BE2C (cell line): Measurements from ENCODE around the gene B4GALT4.

Source experiments
- DNase-seq: peaks from one replicate; pipeline ENCODE4 v3.0.0-alpha.2; 2020
- H3K27me3 ChIP-seq: fragments of 250-450 bp; sonication (Bioruptor Pico); 2 replicates; pipeline ENCODE4 v1.5.1; 2020; ENCODE audit warnings: mild to moderate bottlenecking
- H3K36me3 ChIP-seq: fragments of 250-450 bp; sonication (Bioruptor Pico); 2 replicates; pipeline ENCODE4 v1.5.1; 2020; ENCODE audit warnings: mild to moderate bottlenecking
- H3K4me1 ChIP-seq: fragments of 250-450 bp; sonication (Bioruptor Pico); 2 replicates; pipeline ENCODE4 v1.5.1; 2020
- H3K4me3 ChIP-seq: 2 replicates; pipeline ENCODE4 v1.5.1; 2011; ENCODE audit warnings: low read depth, low read length
- H3K9me3 ChIP-seq: fragments of 250-450 bp; sonication (Bioruptor Pico); 2 replicates; pipeline ENCODE4 v1.5.1; 2020
- TF ChIP-seq, protein P1 (sequence below): IDR thresholded peaks from 2 replicates; pipeline ENCODE4 v1.5.1; 2012; ENCODE audit warnings: mild to moderate bottlenecking, low read depth, low read length

The B4GALT4 gene

DNA sequence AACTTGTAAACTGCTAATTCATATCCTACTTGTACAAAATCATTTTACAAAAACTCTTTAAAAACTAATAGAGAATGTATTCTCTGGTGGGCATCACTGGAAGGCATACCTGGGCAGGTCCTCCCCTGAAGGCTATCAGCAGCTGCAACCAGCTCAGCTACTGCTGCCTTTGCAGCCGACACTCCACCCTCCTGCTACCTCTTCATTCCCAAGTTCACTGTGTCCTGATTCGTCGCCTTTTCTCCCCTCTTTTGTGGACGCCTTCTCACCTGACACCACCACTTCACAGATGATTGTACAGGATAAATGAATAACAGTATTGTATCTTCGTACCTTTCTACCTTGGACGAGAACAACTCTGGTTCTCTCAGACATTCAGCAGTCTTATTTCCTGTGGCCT lies 28.9 kb downstream of the B4GALT4 start:
- Histone ChIP-seq H3K36me3 (peaks cover 9% of the 10 kb centered on the region; the same call in 1 of the 2 replicates), H3K27me3 (no peaks in the 10 kb centered on the region), H3K4me1 (no peaks in the 10 kb centered on the region), H3K9me3 (no peaks in the 10 kb centered on the region), H3K4me3 (no peak overlapping the region)
- TF ChIP-seq, protein P1, sequence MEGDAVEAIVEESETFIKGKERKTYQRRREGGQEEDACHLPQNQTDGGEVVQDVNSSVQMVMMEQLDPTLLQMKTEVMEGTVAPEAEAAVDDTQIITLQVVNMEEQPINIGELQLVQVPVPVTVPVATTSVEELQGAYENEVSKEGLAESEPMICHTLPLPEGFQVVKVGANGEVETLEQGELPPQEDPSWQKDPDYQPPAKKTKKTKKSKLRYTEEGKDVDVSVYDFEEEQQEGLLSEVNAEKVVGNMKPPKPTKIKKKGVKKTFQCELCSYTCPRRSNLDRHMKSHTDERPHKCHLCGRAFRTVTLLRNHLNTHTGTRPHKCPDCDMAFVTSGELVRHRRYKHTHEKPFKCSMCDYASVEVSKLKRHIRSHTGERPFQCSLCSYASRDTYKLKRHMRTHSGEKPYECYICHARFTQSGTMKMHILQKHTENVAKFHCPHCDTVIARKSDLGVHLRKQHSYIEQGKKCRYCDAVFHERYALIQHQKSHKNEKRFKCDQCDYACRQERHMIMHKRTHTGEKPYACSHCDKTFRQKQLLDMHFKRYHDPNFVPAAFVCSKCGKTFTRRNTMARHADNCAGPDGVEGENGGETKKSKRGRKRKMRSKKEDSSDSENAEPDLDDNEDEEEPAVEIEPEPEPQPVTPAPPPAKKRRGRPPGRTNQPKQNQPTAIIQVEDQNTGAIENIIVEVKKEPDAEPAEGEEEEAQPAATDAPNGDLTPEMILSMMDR = no peak
- no peak for DNase-seq

DNA sequence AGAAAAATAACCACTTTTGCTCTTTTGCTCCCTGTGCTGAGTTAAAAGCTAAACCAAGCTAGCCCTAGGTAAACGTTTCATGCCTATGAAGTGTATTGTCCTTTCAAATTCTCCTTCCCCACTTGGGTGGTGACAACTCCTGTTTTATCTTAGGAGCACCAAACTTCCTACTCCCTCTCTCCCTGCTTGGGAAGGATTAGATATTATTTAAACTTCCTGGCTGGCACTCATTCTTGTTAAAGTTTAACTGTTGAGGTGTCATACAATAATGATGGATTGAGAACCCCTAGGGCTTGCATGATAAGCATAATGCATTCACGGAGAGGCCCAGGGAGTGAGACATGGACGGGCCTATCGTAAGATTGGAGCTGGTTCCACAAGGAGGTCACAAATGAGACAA lies 29.5 kb downstream of the B4GALT4 start:
- no peak for DNase-seq
- Histone ChIP-seq H3K9me3 (no peaks in the 10 kb centered on the region), H3K4me1 (no peaks in the 10 kb centered on the region), H3K36me3 (peaks cover 9% of the 10 kb centered on the region; the same call in 1 of the 2 replicates), H3K27me3 (no peaks in the 10 kb centered on the region), H3K4me3 (no peak overlapping the region)
- TF ChIP-seq, protein P1 = no peak

DNA sequence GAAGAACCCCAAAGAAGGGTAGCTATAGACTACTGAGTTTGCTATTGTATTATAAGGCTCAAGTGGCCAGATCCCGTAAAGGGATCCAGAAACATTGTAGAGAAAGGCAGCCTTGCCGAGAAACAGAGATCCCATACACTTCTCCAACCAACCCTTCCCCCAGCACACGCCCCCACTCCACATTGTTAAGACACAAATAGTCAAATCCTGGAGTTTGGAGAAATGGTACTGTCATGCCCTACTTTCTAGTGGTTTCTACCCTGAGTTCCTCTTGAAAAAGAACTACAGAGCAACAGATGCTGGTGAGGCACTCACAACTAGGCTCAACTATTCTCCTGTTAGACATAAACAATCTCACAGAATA lies 33.2 kb downstream of the B4GALT4 start:
- no peak for DNase-seq
- H3K27me3 ChIP-seq = no peaks in the 10 kb centered on the region
- H3K4me1 ChIP-seq = no peaks in the 10 kb centered on the region
- TF ChIP-seq, protein P1 = no peak
- no peaks in the 10 kb centered on the region for H3K36me3 ChIP-seq
- no peaks in the 10 kb centered on the region for H3K9me3 ChIP-seq
- no peak overlapping the region for H3K4me3 ChIP-seq

DNA sequence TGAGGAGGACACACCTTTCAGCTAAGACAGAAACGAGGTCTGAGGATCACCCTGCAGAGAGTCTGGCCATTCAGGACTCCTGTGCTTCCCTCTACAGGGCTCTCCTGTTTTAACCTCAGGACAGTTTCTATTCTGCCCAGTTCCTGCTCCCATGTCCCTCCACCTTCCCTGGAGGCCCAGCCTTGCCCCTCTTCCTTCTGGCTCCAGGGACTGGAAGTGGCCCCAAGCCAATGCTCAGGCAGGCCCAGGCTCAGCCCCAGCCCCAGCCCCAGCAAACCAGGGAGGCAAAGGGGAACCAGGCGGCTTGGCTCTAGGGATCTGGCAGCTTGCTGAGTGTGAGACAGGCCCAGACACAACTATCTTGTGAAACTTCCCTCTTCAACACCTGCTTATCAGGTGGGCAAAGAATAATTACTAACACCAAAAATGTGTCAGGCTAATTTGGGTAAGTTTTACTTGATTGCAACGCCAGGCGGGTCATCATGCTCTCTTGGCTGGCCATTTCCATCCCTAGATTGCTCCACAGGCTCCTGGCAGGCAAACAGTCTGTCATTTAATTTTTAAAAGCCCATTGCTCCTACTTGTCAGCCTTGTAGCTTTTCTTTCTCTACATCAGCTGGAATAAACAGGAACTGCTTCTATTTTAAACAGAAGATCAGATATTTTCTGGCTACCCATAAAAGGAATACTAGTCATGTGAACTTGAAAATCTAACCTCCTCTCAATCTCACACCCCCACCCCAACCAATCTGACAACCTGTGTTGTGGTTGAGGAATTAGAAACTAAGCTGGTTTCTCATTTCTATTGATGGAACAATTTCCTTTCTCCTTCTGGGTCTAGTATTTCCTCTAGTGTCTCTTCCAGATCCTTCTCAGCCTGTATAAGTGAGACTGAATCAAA lies 33.8 kb downstream of the B4GALT4 start:
- no peaks in the 10 kb centered on the region for H3K4me1 ChIP-seq
- TF ChIP-seq, protein P1 = no peak

DNA sequence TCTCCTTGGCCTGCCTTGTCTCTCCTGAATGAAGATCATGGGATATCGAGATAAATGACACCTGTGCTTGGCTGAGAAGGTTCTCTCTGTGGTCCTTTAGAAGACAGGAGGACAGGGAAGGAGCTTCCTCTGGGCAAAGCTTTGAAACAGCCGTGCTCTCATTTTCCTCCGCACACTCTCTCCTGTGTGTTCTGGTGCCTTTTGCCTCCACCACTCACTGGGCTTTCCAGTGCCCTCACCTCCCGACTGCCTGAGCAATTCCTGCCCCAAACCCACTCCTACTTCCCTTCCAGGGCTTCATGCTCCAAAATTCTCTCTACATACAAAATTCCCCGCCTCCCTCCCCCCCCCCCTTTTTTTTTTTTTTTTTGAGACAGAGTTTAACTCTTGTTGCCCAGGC lies 35.0 kb downstream of the B4GALT4 start:
- Histone ChIP-seq H3K9me3 (no peaks in the 10 kb centered on the region), H3K27me3 (no peaks in the 10 kb centered on the region; the same call in 1 of the 2 replicates), H3K4me3 (no peak overlapping the region), H3K4me1 (no peaks in the 10 kb centered on the region), H3K36me3 (no peaks in the 10 kb centered on the region)
- TF ChIP-seq, protein P1 = no peak
- DNase-seq = no peak

More for the DNA sequence above, 33.8 kb downstream of the B4GALT4 start:
- no peaks in the 10 kb centered on the region for H3K9me3 ChIP-seq
- H3K27me3 ChIP-seq = no peaks in the 10 kb centered on the region
- H3K4me3 ChIP-seq = no peak overlapping the region
- H3K36me3 ChIP-seq = no peaks in the 10 kb centered on the region
- DNase-seq = no peak

DNA sequence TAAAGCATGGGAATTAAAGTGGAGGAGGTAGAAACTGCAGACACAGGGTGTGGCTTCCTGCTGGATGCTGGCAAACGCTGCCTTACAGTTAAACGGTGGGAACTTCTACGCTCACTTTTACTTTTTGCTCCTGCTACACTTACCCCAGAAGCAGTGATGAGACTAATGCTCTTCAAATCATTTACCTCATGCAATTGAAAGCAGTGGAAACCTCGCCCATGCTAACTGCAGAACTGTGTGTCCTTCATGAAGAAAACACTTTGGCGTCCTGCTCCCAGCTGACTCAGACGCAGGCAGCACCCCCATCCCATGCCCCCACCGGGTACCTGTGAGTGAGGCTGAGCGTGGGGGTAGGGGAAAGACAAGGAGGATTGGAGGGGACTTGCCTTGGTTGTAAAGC lies 35.5 kb downstream of the B4GALT4 start:
- DNase-seq = no peak
- TF ChIP-seq, protein P1 = no peak
- Histone ChIP-seq H3K9me3 (no peaks in the 10 kb centered on the region), H3K4me3 (no peak overlapping the region), H3K4me1 (no peaks in the 10 kb centered on the region), H3K36me3 (no peaks in the 10 kb centered on the region), H3K27me3 (no peaks in the 10 kb centered on the region; the same call in 1 of the 2 replicates)
